Measurements from ENCODE around the gene PKP2.
"Not testable (repeated sequence)": the region's sequence is repeated elsewhere in the genome, so short reads cannot be mapped to it uniquely, and the experiment has no call there.

PKP2 gene

GRCh38 chr12:32864731-32865130 lies 31.8 kb downstream of the PKP2 start:
- no peak for DNase-seq (ENCODE audit: extremely low read depth, low read depth)
- no peak for TF ChIP-seq CTCF (IDR thresholded peaks at IDR 0.05; ENCODE audit: low read depth, low read length, missing control alignments)
- no peak overlapping the region for H3K4me3 ChIP-seq (replicated peaks; ENCODE audit: low read depth, low read length)

- TF ChIP-seq CTCF (IDR thresholded peaks at IDR 0.05; ENCODE audit: low read depth, low read length, missing control alignments) = no peak
- DNase-seq (ENCODE audit: extremely low read depth, low read depth) = no peak
- H3K4me3 ChIP-seq (replicated peaks; ENCODE audit: low read depth, low read length) = no peak overlapping the region
These were observed 33.4 kb downstream of the PKP2 start for GRCh38 chr12:32863128-32863527.

- DNase-seq (ENCODE audit: extremely low read depth, low read depth); H3K4me3 ChIP-seq (replicated peaks; ENCODE audit: low read depth, low read length): not testable (repeated sequence)
These were observed 34.9 kb downstream of the PKP2 start for GRCh38 chr12:32861658-32862057.

GRCh38 chr12:32860192-32860591 lies 36.4 kb downstream of the PKP2 start:
- no peak for DNase-seq (ENCODE audit: extremely low read depth, low read depth)
- no peak overlapping the region for H3K4me3 ChIP-seq (replicated peaks; ENCODE audit: low read depth, low read length)
- no peak for TF ChIP-seq CTCF (IDR thresholded peaks at IDR 0.05; ENCODE audit: low read depth, low read length, missing control alignments)

- DNase-seq (ENCODE audit: extremely low read depth, low read depth) = no peak
- no peak overlapping the region for H3K4me3 ChIP-seq (replicated peaks; ENCODE audit: low read depth, low read length)
- no peak for TF ChIP-seq CTCF (IDR thresholded peaks at IDR 0.05; ENCODE audit: low read depth, low read length, missing control alignments)
These were observed 37.2 kb downstream of the PKP2 start for GRCh38 chr12:32859389-32859788.

- DNase-seq (ENCODE audit: extremely low read depth, low read depth) = no peak
- no peak for TF ChIP-seq CTCF (IDR thresholded peaks at IDR 0.05; ENCODE audit: low read depth, low read length, missing control alignments)
- H3K4me3 ChIP-seq (replicated peaks; ENCODE audit: low read depth, low read length) = no peak overlapping the region
These were observed 41.9 kb downstream of the PKP2 start for GRCh38 chr12:32854716-32855115.

- no peak for TF ChIP-seq CTCF (IDR thresholded peaks at IDR 0.05; ENCODE audit: low read depth, low read length, missing control alignments)
- H3K4me3 ChIP-seq (replicated peaks; ENCODE audit: low read depth, low read length) = no peak overlapping the region
- DNase-seq (ENCODE audit: extremely low read depth, low read depth) = no peak
These were observed 42.5 kb downstream of the PKP2 start for GRCh38 chr12:32854097-32854496.
